GM21423 (cell line): Measurements from ENCODE around the gene SLC7A5.
"Not testable (repeated sequence)": the region's sequence is repeated elsewhere in the genome, so short reads cannot be mapped to it uniquely, and the experiment has no call there.

Source experiments
- ATAC-seq: cut with Tn5 transposase; IDR thresholded peaks from one replicate; pipeline ENCODE4 v1.9.1; 2021; ENCODE audit warnings: mild to moderate bottlenecking, moderate library complexity; ENCODE audit not compliant: unreplicated experiment

Gene SLC7A5

GRCh38 chr16:87889762-87890161, 20.5 kb upstream of the SLC7A5 start:
- not testable (repeated sequence) for ATAC-seq

- ATAC-seq = not testable (repeated sequence)
Observed at GRCh38 chr16:87888346-87888745, 19.0 kb upstream of the SLC7A5 start.

- not testable (repeated sequence) for ATAC-seq
Observed at GRCh38 chr16:87887931-87888330, 18.6 kb upstream of the SLC7A5 start.

GRCh38 chr16:87885371-87885967, 16.2 kb upstream of the SLC7A5 start:
- not testable (repeated sequence) for ATAC-seq

- ATAC-seq = no peak
Observed at GRCh38 chr16:87882436-87883019, 13.2 kb upstream of the SLC7A5 start.

- ATAC-seq = no peak
Observed at GRCh38 chr16:87881324-87882200, 12.3 kb upstream of the SLC7A5 start.

- ATAC-seq = no peak
Observed at GRCh38 chr16:87880117-87880696, 10.9 kb upstream of the SLC7A5 start.

GRCh38 chr16:87879411-87880013, 10.2 kb upstream of the SLC7A5 start:
- not testable (repeated sequence) for ATAC-seq

GRCh38 chr16:87878704-87879103, 9.4 kb upstream of the SLC7A5 start:
- ATAC-seq = no peak

GRCh38 chr16:87877942-87878507, 8.7 kb upstream of the SLC7A5 start:
- no peak for ATAC-seq

- no peak for ATAC-seq
Observed at GRCh38 chr16:87874639-87875427, 5.5 kb upstream of the SLC7A5 start.

- not testable (repeated sequence) for ATAC-seq
Observed at GRCh38 chr16:87870418-87871291, 1.3 kb upstream of the SLC7A5 start.

GRCh38 chr16:87869879-87870417, 641 bp upstream of the SLC7A5 start:
- not testable (repeated sequence) for ATAC-seq

GRCh38 chr16:87868254-87869029, 865 bp downstream of the SLC7A5 start:
- ATAC-seq = peak; percentile 24

GRCh38 chr16:87865902-87866555, 3.3 kb downstream of the SLC7A5 start:
- not testable (repeated sequence) for ATAC-seq

- no peak for ATAC-seq
Observed at GRCh38 chr16:87864331-87864989, 4.8 kb downstream of the SLC7A5 start.

- ATAC-seq = not testable (repeated sequence)
Observed at GRCh38 chr16:87863327-87863635, 6.0 kb downstream of the SLC7A5 start.
